Transverse colon (tissue), 4 donors: ENCODE data around the gene CMTR2. TPM values are rescaled to one million over a fixed set of nuclear protein-coding genes. Genes with fewer than 3 reads are reported as not detected.

ENCODE experiments used
- DNase-seq: peaks from one replicate; pipeline ENCODE4 v3.0.0-alpha.2; 2019
- H3K27ac ChIP-seq, 4 donors: fragments of 200-600 bp; sonication (generic); 2 replicates each; pipeline ENCODE4 v1.5.1; 2016 to 2018; ENCODE audit warnings: inconsistent platforms in 4 of 4
- H3K27me3 ChIP-seq: fragments of 200-600 bp; sonication (generic); 2 replicates; pipeline ENCODE4 v1.5.1; 2017; ENCODE audit warnings: inconsistent platforms
- H3K36me3 ChIP-seq, 4 donors: fragments of 200-600 bp; sonication (generic); 2 replicates each; pipeline ENCODE4 v1.5.1; 2017 to 2019; ENCODE audit warnings: inconsistent platforms in 4 of 4
- H3K4me1 ChIP-seq, 4 donors: fragments of 200-600 bp; sonication (generic); 2 replicates each; pipeline ENCODE4 v1.5.1; 2017 to 2020; ENCODE audit warnings: inconsistent platforms in 4 of 4
- H3K4me3 ChIP-seq, 4 donors: fragments of 200-600 bp; sonication (generic); 1 replicate in 1 of 4; 2 replicates in 3 of 4; pipeline versions ENCODE4 v1.5.1 to v1.6.1; 2017 to 2019; ENCODE audit warnings: inconsistent platforms in 4 of 4
- H3K9me3 ChIP-seq, 2 donors: fragments of 200-600 bp; sonication (generic); 2 replicates each; pipeline ENCODE4 v1.5.1; 2017 to 2019; ENCODE audit warnings: inconsistent platforms in 2 of 2
- CTCF ChIP-seq, 5 experiments: fragments of 200-600 bp in 3 of 5; fragments of 450-650 bp in 2 of 5; sonication (generic) in 3 of 5; IDR thresholded peaks; 1 replicate in 2 of 5; 2 replicates in 3 of 5; pipeline ENCODE4 v1.5.1; 2016 to 2017; ENCODE audit warnings: antibody characterized with exemption in 5 of 5, inconsistent platforms in 3 of 5, mild to moderate bottlenecking in 2 of 5, moderate library complexity in 1 of 5
- EP300 ChIP-seq: sonication (generic); formaldehyde crosslinking; IDR thresholded peaks from one replicate; pipeline ENCODE4 v1.6.1; 2017; ENCODE audit warnings: antibody characterized with exemption, low read depth
- POLR2A ChIP-seq: fragments of 450-650 bp; IDR thresholded peaks from one replicate; pipeline ENCODE4 v1.6.1; 2016; ENCODE audit warnings: antibody characterized with exemption, mild to moderate bottlenecking, moderate library complexity
- POLR2AphosphoS5 ChIP-seq, 3 donors: sonication (generic); formaldehyde crosslinking; IDR thresholded peaks; one replicate each; pipeline ENCODE4 v1.6.1; 2016; ENCODE audit warnings: antibody characterized with exemption in 3 of 3
- WGBS, 2 donors: methylation state at CpG; one replicate each; pipeline ENCODE4 v1.1.5; 2018; ENCODE audit warnings: low coverage in 1 of 2; 5-methylcytosine and 5-hydroxymethylcytosine counted together
- in situ Hi-C, 4 donors: fragments of 200-750 bp; cut with MboI; loops; one replicate each; pipeline versions ENCODE4 v1.15.0 to v1.15.1; 2017; ENCODE audit warnings: low sequenced_read_pairs in 3 of 4, low pct_ligation_motif_present in 1 of 4, low pct_unique_long_range_greater_than_20kb in 1 of 4
- intact Hi-C: fragments of 100-400 bp; cut with DNase I; formaldehyde crosslinking; loops from one replicate; pipeline ENCODE4 v1.15.1; 2023; ENCODE audit warnings: low total_unique reads
- total RNA-seq, 4 donors: library from RNA; depleted of rRNA; stranded (reverse); fragments of >200 nt; gene quantifications; one replicate each; pipeline ENCODE4 v1.1.0, GENCODE V29; 2016

Gene CMTR2
- total RNA-seq, 4 donors from 2014 or later: 10.5 to 36.7 (median 26.6) TPM

- in situ Hi-C loops: no loop called here
Observed at GRCh38 chr16:71257768-71258167, 31.4 kb downstream of the CMTR2 start.

GRCh38 chr16:71255721-71256120 is 33.5 kb downstream of the CMTR2 start:
- DNase-seq: no peak
- Histone ChIP-seq H3K27me3 (no peaks in the 10 kb centered on the region), H3K4me1 (no peaks in the 10 kb centered on the region), H3K27ac (no peak overlapping the region), H3K9me3 (no peaks in the 10 kb centered on the region), H3K4me3 (no peak overlapping the region), H3K36me3 (no peaks in the 10 kb centered on the region)
- in situ Hi-C loops: no loop called here
- 41% methylated on average over 6 of the region's 6 CpGs; no CpG with 5 or more reads in 1 of the 2 donors for WGBS, 2 donors
- TF ChIP-seq EP300: no peak
- TF ChIP-seq POLR2A: no peak
- TF ChIP-seq CTCF (IDR thresholded peaks at IDR 0.05): no peak
- no peak for TF ChIP-seq POLR2AphosphoS5 (IDR thresholded peaks at IDR 0.05)
- intact Hi-C loops: no loop called here

More at GRCh38 chr16:71257768-71258167, 31.4 kb downstream of the CMTR2 start:
- DNase-seq: no peak
- intact Hi-C loops: no loop called here
- no peaks in the 10 kb centered on the region for H3K36me3 ChIP-seq
- TF ChIP-seq EP300 (no peak), CTCF (IDR thresholded peaks at IDR 0.05) (no peak), POLR2A (no peak), POLR2AphosphoS5 (IDR thresholded peaks at IDR 0.05) (no peak)
- 79 to 80% methylated on average over 1 of the region's 1 CpG for WGBS, 2 donors
- no peaks in the 10 kb centered on the region for H3K4me1 ChIP-seq
- no peaks in the 10 kb centered on the region for H3K9me3 ChIP-seq
- no peak overlapping the region for H3K4me3 ChIP-seq
- no peaks in the 10 kb centered on the region for H3K27me3 ChIP-seq
- no peak overlapping the region for H3K27ac ChIP-seq

GRCh38 chr16:71254832-71255525 is 34.2 kb downstream of the CMTR2 start:
- H3K27me3 ChIP-seq: no peaks in the 10 kb centered on the region
- 62 to 76% methylated on average over 4 of the region's 4 CpGs for WGBS, 2 donors
- no peak overlapping the region for H3K4me3 ChIP-seq
- intact Hi-C loops: no loop called here
- DNase-seq: no peak
- H3K4me1 ChIP-seq: no peaks in the 10 kb centered on the region
- no peak overlapping the region for H3K27ac ChIP-seq
- TF ChIP-seq POLR2AphosphoS5 (IDR thresholded peaks at IDR 0.05) (no peak), CTCF (IDR thresholded peaks at IDR 0.05) (no peak), EP300 (no peak), POLR2A (no peak)
- no peaks in the 10 kb centered on the region for H3K9me3 ChIP-seq
- no peaks in the 10 kb centered on the region for H3K36me3 ChIP-seq
- in situ Hi-C loops: no loop called here

- Histone ChIP-seq H3K27ac (no peak overlapping the region), H3K4me1 (no peaks in the 10 kb centered on the region), H3K4me3 (no peak overlapping the region), H3K9me3 (no peaks in the 10 kb centered on the region), H3K36me3 (no peaks in the 10 kb centered on the region), H3K27me3 (no peaks in the 10 kb centered on the region)
- intact Hi-C loops (no loop called here), in situ Hi-C loops (no loop called here)
- TF ChIP-seq CTCF (IDR thresholded peaks at IDR 0.05) (no peak), POLR2A (no peak), POLR2AphosphoS5 (IDR thresholded peaks at IDR 0.05) (no peak), EP300 (no peak)
- no peak for DNase-seq
- 50 to 82% methylated on average over 1 to 5 of the region's 5 CpGs for WGBS, 2 donors
Observed at GRCh38 chr16:71250461-71251235, 38.6 kb downstream of the CMTR2 start.
